ENCODE results near the gene ESYT2. TPM values are rescaled to one million over a fixed set of nuclear protein-coding genes. Genes with fewer than 3 reads are reported as not detected.
A peak's percentile ranks its signal among the peaks of the same experiment; 100 is the strongest.

ESYT2 gene
- total RNA-seq, 1 experiment from 2014 or later = 37.5 TPM

GRCh38 chr7:158735935-158736334 lies 93.4 kb downstream of the ESYT2 start:
- CTCF ChIA-PET = no interaction called here
- Histone ChIP-seq H3K27me3 (replicated peaks; ENCODE audit: insufficient read depth, low read depth, low read length, poor library complexity) (no peaks in the 10 kb centered on the region), H3K36me3 (ENCODE audit: insufficient read depth, low read length, poor library complexity, severe bottlenecking) (peaks cover 8% of the 10 kb centered on the region), H3K4me3 (ENCODE audit: low read depth, low read length, poor library complexity, severe bottlenecking) (no peak overlapping the region), H3K27ac (ENCODE audit: low read depth, low read length, poor library complexity, severe bottlenecking) (no peak overlapping the region), H3K4me1 (ENCODE audit: insufficient read depth, low read length, poor library complexity, severe bottlenecking) (peaks cover 11% of the 10 kb centered on the region), H3K9me3 (ENCODE audit: low read depth, low read length, poor library complexity, severe bottlenecking) (no peaks in the 10 kb centered on the region)
- intact Hi-C loops (cut with micrococcal nuclease; ENCODE audit: unreplicated experiment) = no loop called here
- TF ChIP-seq CTCF (conservative IDR thresholded peaks at IDR 0.05; ENCODE audit: low read depth, low read length) (no peak), EZH2 (IDR thresholded peaks at IDR 0.05; ENCODE audit: borderline replicate concordance, low read depth, low read length, poor library complexity, severe bottlenecking) (no peak)
- POLR2A ChIA-PET (ENCODE audit: low non-redundant PET) = no interaction called here
- DNase-seq (ENCODE audit: low spot score) = no peak
- BruUV-seq (replicated peaks) = no TSS peak

- POLR2A ChIA-PET (ENCODE audit: low non-redundant PET) = interaction anchor here (0.6 kb wide), 1 partner anchor 172 kb away, joined by 19 read pairs; no protein-coding TSS in a partner anchor
- intact Hi-C loops (cut with micrococcal nuclease; ENCODE audit: unreplicated experiment) = no loop called here
- Histone ChIP-seq H3K27ac (ENCODE audit: low read depth, low read length, poor library complexity, severe bottlenecking) (no peak overlapping the region), H3K4me3 (ENCODE audit: low read depth, low read length, poor library complexity, severe bottlenecking) (no peak overlapping the region), H3K9me3 (ENCODE audit: low read depth, low read length, poor library complexity, severe bottlenecking) (no peaks in the 10 kb centered on the region), H3K36me3 (ENCODE audit: insufficient read depth, low read length, poor library complexity, severe bottlenecking) (peaks cover 8% of the 10 kb centered on the region), H3K4me1 (ENCODE audit: insufficient read depth, low read length, poor library complexity, severe bottlenecking) (peaks cover 11% of the 10 kb centered on the region), H3K27me3 (replicated peaks; ENCODE audit: insufficient read depth, low read depth, low read length, poor library complexity) (no peaks in the 10 kb centered on the region)
- CTCF ChIA-PET = no interaction called here
- no TSS peak for BruUV-seq (replicated peaks)
- TF ChIP-seq CTCF (conservative IDR thresholded peaks at IDR 0.05; ENCODE audit: low read depth, low read length) = no peak
- no peak for TF ChIP-seq EZH2 (IDR thresholded peaks at IDR 0.05; ENCODE audit: borderline replicate concordance, low read depth, low read length, poor library complexity, severe bottlenecking)
- no peak for DNase-seq (ENCODE audit: low spot score)
These were observed 94.4 kb downstream of the ESYT2 start for GRCh38 chr7:158734861-158735260.

- DNase-seq (ENCODE audit: low spot score) = no peak
- ChIA-PET CTCF (no interaction called here), POLR2A (ENCODE audit: low non-redundant PET) (interaction anchor here (0.6 kb wide), 1 partner anchor 173 kb away, joined by 19 read pairs; no protein-coding TSS in a partner anchor)
- intact Hi-C loops (cut with micrococcal nuclease; ENCODE audit: unreplicated experiment) = no loop called here
- H3K4me1 ChIP-seq (ENCODE audit: insufficient read depth, low read length, poor library complexity, severe bottlenecking) = peaks cover 11% of the 10 kb centered on the region
- BruUV-seq (replicated peaks) = no TSS peak
- no peak overlapping the region for H3K4me3 ChIP-seq (ENCODE audit: low read depth, low read length, poor library complexity, severe bottlenecking)
- H3K27ac ChIP-seq (ENCODE audit: low read depth, low read length, poor library complexity, severe bottlenecking) = no peak overlapping the region
- no peaks in the 10 kb centered on the region for H3K27me3 ChIP-seq (replicated peaks; ENCODE audit: insufficient read depth, low read depth, low read length, poor library complexity)
- H3K9me3 ChIP-seq (ENCODE audit: low read depth, low read length, poor library complexity, severe bottlenecking) = no peaks in the 10 kb centered on the region
- 0 out of 2 replicates have a peak, but pooled peaks have one; percentile 30 for TF ChIP-seq CTCF (conservative IDR thresholded peaks at IDR 0.05; ENCODE audit: low read depth, low read length)
- TF ChIP-seq EZH2 (IDR thresholded peaks at IDR 0.05; ENCODE audit: borderline replicate concordance, low read depth, low read length, poor library complexity, severe bottlenecking) = no peak
- H3K36me3 ChIP-seq (ENCODE audit: insufficient read depth, low read length, poor library complexity, severe bottlenecking) = peaks cover 5% of the 10 kb centered on the region
These were observed 95.4 kb downstream of the ESYT2 start for GRCh38 chr7:158733775-158734494.

Data from A673 (cell line).